Mucosa of descending colon (tissue), 3 donors: ENCODE measurements around the gene POU1F1. TPM values are rescaled to one million over a fixed set of nuclear protein-coding genes. Genes with fewer than 3 reads are reported as not detected.

ENCODE experiments used
- ATAC-seq: fragments of 200-7000 bp; cut with Tn5 transposase; one replicate; pipeline ENCODE4 v1.9.1; 2020; ENCODE audit warnings: mild to moderate bottlenecking, moderate library complexity
- DNase-seq, 3 donors: peaks; one replicate each; pipeline ENCODE4 v3.0.0-alpha.2; 2020
- H3K36me3 ChIP-seq: fragments of 200-600 bp; one replicate; pipeline ENCODE4 v1.8.0; 2021; ENCODE audit warnings: low read depth, mild to moderate bottlenecking
- H3K4me1 ChIP-seq: fragments of 200-600 bp; one replicate; pipeline ENCODE4 v1.8.0; 2021; ENCODE audit warnings: low read depth, mild to moderate bottlenecking
- H3K4me3 ChIP-seq: fragments of 200-600 bp; one replicate; pipeline ENCODE4 v1.8.0; 2021; ENCODE audit warnings: mild to moderate bottlenecking
- H3K9me3 ChIP-seq: fragments of 200-600 bp; one replicate; pipeline ENCODE4 v1.8.0; 2021; ENCODE audit warnings: mild to moderate bottlenecking
- intact Hi-C, 2 donors: fragments of 100-400 bp; cut with DNase I in 1 of 2; cut with micrococcal nuclease in 1 of 2; formaldehyde crosslinking; loops; one replicate each; pipeline versions ENCODE4 v1.11.0 to v1.11.1; 2022; cut with DNase I, micrococcal nuclease
- total RNA-seq, 3 donors: library from RNA; stranded (reverse); fragmentation: NEBNext Ultra II Directional in 2 of 3; extraction: Animal tissue kit (Norgen Biotek cat#: 25700) in 2 of 3; gene quantifications; one replicate each; pipeline versions ENCODE4 v1.2.1 to v1.2.4, GENCODE V29; 2021 to 2023
- TF ChIP-seq, protein P1 (sequence below): fragments of 200-600 bp; IDR thresholded peaks from one replicate; pipeline ENCODE4 v1.8.0; 2022; ENCODE audit warnings: antibody characterized with exemption, mild to moderate bottlenecking
- donor health status: DM: no; HTN: no; CAD: no; lungs with moderate emphysema.
- donor health status: DM: no; HTN: no; CAD: no.
- donor health status: DM: no; HTN: yes; CAD: no.

The POU1F1 gene
- total RNA-seq, 3 donors from 2014 or later, result not detected

DNA sequence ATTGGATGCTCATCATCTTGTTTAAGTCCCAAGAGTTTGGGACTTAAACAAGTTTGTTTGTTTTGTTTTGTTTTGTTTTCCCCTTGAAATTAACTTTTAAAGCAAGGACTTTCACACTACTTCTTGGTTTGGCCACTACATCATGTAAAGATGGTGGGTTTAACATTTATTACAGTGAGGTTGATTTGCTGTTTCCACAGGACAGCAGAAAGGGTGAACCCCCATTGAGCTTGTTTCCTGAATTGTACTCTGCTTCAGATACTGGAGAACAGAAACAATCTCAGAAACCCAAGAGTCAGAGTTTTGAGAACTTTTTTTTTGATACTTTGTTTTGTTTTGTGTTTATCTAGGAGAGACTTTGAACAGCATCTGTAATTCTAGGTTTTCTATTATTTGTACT lies 6.7 kb downstream of the POU1F1 start:
- Histone ChIP-seq H3K4me1 (no peaks in the 10 kb centered on the region), H3K9me3 (no peaks in the 10 kb centered on the region), H3K36me3 (no peaks in the 10 kb centered on the region), H3K4me3 (no peak overlapping the region)
- DNase-seq (no peak), ATAC-seq (no peak)
- intact Hi-C loops, result no loop called here
- TF ChIP-seq, protein P1, sequence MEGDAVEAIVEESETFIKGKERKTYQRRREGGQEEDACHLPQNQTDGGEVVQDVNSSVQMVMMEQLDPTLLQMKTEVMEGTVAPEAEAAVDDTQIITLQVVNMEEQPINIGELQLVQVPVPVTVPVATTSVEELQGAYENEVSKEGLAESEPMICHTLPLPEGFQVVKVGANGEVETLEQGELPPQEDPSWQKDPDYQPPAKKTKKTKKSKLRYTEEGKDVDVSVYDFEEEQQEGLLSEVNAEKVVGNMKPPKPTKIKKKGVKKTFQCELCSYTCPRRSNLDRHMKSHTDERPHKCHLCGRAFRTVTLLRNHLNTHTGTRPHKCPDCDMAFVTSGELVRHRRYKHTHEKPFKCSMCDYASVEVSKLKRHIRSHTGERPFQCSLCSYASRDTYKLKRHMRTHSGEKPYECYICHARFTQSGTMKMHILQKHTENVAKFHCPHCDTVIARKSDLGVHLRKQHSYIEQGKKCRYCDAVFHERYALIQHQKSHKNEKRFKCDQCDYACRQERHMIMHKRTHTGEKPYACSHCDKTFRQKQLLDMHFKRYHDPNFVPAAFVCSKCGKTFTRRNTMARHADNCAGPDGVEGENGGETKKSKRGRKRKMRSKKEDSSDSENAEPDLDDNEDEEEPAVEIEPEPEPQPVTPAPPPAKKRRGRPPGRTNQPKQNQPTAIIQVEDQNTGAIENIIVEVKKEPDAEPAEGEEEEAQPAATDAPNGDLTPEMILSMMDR, result no peak

DNA sequence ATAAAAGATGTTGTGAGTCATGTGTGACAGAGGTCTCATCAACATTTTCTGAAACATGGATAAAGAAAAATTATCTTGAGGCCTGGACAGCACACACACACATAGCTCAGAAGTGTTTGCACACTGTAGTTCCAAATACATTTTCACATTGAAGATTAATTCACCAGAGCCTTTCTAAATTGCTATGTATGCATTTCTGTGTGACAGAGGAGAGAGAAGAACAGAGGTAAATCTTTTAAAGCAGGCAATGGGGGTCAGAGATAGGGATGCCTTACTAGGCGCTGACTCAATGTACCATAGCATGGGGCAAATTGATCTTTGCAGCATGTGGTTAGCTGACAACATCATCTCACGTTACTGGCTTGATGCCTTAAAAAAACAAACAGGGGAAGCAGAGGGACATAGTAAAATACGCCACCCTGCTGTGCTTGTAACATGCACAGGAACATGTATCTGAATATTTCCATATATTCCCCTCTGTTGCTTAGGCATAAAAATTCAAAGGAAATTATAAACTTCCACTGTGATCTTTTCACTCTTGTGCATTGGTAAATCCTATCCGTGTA lies 7.7 kb downstream of the POU1F1 start:
- Histone ChIP-seq H3K9me3 (no peaks in the 10 kb centered on the region), H3K36me3 (no peaks in the 10 kb centered on the region), H3K4me1 (no peaks in the 10 kb centered on the region), H3K4me3 (no peak overlapping the region)
- intact Hi-C loops, result no loop called here
- TF ChIP-seq, protein P1, result no peak
- no peak for ATAC-seq
- DNase-seq, result no peak

DNA sequence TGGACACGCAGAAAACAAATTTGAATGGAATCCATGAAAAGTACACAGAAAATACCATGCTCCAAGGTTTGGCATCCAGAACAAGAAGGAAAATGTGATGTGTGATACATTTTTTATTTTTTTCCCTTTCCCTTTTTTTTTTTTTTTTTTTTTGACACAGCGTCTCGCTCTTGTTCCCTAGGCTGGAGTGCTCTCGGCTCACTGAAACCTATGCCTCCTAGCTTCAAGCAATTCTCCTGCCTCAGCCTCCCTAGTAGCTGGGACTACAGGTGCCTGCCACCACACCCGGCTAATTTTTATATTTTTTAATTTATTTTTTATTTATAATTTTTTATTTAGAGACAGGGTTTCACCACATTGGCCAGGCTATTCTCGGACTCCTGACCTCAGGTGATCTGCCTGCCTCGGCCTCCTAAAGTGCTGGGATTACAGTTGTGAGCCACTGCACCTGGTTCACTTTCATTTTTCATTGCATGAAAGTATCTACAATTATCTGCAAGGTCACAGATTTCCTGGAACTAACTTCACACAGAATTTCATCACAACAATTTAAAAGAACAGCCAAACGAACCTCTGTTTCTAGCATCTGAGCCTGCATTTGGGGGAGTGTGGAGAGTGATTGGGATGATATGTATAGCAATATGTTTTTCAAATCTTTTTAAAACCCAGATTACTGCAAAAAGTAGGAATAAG lies 8.3 kb downstream of the POU1F1 start:
- TF ChIP-seq, protein P1, result no peak
- Histone ChIP-seq H3K36me3 (no peaks in the 10 kb centered on the region), H3K4me3 (no peak overlapping the region), H3K9me3 (no peaks in the 10 kb centered on the region), H3K4me1 (no peaks in the 10 kb centered on the region)
- ATAC-seq (no peak), DNase-seq (no peak)
- intact Hi-C loops, result no loop called here

DNA sequence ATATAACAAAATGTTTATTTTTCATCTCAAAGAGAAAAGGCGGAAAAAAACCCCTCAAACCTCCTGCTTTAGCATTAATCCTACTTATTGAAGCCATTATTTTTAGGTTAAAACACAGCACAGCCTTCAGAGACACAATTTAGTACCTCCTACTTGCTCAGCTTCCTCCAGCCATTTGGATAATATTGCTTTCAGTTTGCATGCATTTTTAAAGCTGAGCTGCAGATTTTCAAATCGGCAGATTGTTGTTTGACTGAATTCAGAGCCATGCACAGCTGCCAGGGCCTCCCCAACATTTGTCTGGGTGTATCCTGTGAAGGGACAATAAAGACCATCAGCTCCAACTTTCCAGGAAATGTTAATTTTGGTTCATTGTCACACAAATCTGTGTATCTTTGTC lies 14.5 kb downstream of the POU1F1 start:
- intact Hi-C loops, result no loop called here
- TF ChIP-seq, protein P1, result no peak
- no peak for DNase-seq

DNA sequence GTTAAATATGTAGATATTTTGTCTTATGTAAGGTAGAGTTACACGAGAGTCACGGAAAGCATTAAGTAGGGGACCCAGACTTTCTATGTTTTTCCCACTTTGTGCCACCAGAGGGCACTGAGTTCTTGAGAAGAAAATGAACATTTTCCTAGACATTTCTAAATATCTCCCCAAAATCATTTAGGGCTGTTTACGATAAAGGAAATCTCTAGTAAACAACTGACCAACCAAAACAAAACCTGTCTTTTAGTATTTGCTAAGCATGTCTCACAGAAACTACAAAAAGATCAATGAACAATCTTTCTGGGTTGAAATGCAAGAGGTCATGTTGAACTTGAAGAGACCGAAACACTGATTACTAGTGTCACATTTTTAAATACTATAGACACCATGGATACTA lies 16.1 kb downstream of the POU1F1 start:
- no peaks in the 10 kb centered on the region for H3K36me3 ChIP-seq
- TF ChIP-seq, protein P1, result no peak
- no peak for ATAC-seq
- no peak overlapping the region for H3K4me3 ChIP-seq
- peak in 1 of 3 donors; percentile 71 for DNase-seq
- no peaks in the 10 kb centered on the region for H3K9me3 ChIP-seq
- no peaks in the 10 kb centered on the region for H3K4me1 ChIP-seq
- intact Hi-C loops, result no loop called here

More for the DNA sequence above, 14.5 kb downstream of the POU1F1 start:
- Histone ChIP-seq H3K36me3 (no peaks in the 10 kb centered on the region), H3K9me3 (no peaks in the 10 kb centered on the region), H3K4me1 (no peaks in the 10 kb centered on the region), H3K4me3 (no peak overlapping the region)
- ATAC-seq, result no peak
